GM23248 (cell line): Measurements from ENCODE around the gene CTNNAL1.

Source experiments
- EZH2 ChIP-seq: fragments of 200-600 bp; sonication (generic); IDR thresholded peaks from 2 replicates; pipeline ENCODE4 v1.6.1; 2018; ENCODE audit warnings: antibody characterized with exemption, mild to moderate bottlenecking; ENCODE audit not compliant: insufficient read depth, poor library complexity, severe bottlenecking
- EZH2phosphoT487 ChIP-seq: fragments of 200-600 bp; sonication (generic); IDR thresholded peaks from 2 replicates; pipeline ENCODE4 v1.6.1; 2018; ENCODE audit warnings: antibody characterized with exemption, moderate library complexity, mild to moderate bottlenecking, low read depth; ENCODE audit not compliant: insufficient read depth

DNA sequence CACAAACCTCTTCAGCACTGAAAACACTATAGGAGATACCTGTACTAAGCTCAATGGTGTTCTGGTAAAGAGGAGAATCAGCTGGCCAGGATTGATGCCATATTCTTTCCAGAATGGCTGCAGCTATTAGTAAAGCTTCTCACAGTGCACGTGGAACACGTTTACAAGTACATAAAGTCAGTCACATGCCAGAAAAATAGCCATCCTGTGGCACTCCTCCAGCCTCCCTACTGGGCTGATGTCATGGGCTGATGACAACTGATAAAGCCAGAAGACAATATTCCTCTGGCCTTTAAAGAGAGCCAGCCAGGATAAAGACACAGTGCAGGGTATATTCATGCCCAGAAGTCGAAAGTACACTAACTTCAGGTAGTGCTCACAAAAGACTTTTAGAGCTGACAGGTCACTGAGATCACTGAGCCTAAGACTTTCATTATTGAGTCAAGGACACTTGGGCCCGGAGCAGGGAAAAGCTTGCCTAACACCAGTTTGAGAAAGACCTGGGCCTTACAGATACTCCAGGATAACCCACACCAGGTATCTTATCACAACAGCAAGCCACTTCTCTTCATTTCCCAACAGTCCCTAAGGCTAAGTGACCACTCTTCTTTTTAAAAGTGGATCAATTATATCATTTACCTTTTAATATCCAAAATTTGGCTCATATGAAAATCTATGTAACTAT is 49.7 kb downstream of the CTNNAL1 start:
- TF ChIP-seq EZH2phosphoT487 (no peak), EZH2 (no peak)
